NCI-H2196 (cell line): Measurements from ENCODE around the gene MAPKAP1.

Experiments
- DNase-seq: peaks from one replicate; lab custom pipeline; 2025; ENCODE audit not compliant: unreplicated experiment; lab: John Stamatoyannopoulos, UW

Gene MAPKAP1

GRCh38 chr9:125436613-125437443 is 270.2 kb downstream of the MAPKAP1 start:
- no peak for DNase-seq

DNA sequence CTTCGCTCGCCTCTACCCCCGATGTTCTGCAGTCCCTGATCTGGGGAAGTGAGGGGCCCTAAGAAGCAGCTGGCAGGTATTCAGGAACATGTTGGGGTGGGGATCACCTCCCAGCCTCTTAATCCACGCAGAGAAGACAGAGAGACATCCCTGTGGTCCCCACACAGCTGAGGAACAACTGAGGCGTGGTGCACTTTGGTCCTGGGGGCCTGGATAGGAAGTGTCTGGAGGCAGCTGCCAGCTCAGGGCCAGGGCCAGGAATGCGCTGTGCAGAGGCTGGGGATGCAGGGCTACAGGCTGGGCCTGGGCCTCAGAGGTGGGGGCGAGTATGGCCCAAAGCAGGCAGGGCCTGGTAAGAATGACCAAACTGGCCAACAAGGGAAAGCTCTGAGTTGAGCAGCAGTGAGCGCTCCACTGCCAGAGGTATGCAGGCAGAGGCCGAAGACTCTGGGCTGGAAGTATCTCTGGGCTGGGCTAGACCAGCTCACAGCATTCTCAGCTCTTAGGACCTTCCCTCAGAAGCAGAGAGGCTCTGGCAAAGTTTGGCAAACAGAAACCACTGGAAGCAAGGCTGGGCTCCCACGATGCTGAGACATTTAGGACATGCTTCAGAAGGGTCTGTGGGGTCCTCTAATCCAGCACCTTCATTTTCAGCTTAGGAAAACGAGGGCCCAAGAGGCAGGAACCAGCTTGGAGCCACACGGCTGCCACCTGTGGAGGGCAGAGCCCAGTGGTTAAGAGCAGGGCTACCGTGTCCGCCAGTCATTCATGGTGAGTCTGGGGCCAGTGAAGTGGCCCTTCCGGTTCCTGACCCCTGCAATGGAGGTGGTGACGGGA is 271.0 kb downstream of the MAPKAP1 start:
- DNase-seq: no peak

DNA sequence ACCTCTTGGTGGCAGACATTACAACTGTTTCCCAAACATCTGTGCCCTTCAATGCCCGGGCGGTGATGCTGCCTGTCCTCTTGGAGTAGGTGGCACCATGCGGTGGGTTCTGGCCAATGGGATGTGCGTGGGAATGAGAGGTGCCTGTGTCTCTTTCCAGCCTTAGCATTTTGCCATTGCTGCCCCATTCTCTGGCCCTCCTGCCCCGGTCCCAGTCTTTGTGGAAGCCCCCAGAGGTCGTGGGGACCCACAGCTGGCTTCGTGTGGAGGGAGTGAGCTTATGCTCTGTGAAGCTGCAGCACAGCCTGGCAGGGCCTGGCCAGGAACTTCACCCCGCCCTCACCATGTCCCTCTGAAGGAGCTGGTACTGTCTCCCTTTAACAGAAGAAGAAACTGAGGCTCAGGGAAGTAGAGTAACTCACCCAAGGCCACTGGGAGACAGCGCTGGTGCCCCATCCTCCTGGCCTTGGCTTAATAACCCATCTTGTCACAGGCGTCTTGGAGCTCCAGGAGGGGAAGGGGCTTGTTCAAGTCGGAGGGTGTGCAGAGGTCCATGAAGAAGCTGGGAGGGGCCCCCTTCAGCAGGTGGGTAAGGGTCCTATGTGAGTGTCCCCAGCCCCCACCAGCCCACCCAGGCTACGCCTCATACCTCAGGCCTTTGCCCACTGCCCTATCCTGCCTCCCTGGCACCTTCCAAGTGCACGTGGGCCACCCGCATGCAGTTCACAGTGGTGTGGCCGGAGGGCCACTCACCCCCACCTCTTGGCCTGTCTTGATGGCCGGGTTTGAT is 271.8 kb downstream of the MAPKAP1 start:
- DNase-seq: no peak

- DNase-seq: no peak
Measured at GRCh38 chr9:125433461-125434011, 273.5 kb downstream of the MAPKAP1 start.

DNA sequence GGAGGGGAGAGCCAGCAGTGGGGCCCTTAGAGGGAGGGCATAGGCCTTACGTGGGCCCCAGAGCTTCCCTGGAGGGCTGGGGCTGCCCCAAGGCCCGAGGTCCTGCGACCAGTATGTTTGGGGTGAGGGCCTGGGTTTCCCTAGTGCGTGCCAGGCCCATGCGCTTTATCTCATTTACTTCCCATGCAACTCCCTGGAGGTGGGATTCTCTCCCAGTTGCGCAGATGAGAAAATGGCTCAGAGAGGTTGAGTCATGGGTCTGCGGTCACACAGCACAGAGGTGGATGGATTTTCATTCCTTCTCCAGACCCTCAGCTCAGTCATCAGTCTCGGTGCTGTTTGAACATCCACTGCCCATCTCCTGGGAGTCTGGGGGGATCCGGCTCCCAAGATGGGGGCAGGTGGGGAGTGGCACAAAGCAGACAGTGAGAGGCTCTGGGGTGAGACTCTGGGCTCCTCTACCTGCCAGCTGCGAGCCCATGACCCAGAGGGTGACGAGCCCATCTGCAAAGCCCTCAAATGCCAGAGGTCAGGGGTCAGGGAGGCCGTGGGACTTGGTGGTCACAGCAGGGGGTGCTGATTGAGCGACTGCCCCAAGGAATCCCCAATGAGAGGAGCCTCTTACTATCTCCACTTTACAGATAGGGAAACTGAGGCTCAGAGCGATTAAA is 274.2 kb downstream of the MAPKAP1 start:
- DNase-seq: no peak

DNA sequence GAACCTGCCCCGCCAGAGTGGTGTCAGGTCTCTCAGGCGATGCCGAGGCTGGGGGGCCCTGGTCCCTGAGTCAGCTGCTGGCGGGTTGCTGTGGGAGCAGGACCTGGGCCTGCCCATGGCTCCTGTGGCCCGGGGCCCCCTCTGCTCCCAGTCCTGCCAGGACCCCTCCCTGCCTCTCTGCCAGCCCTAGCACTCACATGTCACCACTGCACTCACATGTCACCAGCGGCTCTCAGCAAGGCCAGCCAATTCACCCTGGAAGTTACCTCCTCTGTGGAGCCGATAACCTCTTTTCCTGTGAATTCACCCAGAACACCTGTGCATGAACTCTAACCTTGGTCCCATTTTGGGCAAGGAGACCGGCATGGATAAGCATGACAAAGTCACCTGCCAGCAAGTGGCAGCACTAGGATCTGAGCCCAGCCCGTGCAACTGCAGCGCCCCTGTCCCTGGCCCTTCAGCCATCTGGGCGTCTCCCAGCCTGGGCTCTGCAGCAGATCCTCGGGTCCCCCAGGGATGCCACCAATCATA is 275.2 kb downstream of the MAPKAP1 start:
- no peak for DNase-seq

DNA sequence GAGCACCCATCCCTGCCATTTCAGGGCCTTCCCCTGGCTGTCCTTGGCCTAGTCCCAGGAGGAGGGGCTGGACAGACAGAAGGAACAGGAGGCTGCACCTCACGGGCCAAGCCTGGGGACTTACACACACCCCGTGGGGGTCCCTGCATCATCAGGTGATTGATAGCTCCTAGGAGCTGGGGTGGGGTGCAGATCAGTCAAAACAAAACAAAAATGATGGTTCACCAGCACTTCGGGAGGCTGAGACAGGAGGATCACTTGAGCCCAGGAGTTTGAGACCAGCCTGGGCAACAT is 276.0 kb downstream of the MAPKAP1 start:
- DNase-seq: no peak

DNA sequence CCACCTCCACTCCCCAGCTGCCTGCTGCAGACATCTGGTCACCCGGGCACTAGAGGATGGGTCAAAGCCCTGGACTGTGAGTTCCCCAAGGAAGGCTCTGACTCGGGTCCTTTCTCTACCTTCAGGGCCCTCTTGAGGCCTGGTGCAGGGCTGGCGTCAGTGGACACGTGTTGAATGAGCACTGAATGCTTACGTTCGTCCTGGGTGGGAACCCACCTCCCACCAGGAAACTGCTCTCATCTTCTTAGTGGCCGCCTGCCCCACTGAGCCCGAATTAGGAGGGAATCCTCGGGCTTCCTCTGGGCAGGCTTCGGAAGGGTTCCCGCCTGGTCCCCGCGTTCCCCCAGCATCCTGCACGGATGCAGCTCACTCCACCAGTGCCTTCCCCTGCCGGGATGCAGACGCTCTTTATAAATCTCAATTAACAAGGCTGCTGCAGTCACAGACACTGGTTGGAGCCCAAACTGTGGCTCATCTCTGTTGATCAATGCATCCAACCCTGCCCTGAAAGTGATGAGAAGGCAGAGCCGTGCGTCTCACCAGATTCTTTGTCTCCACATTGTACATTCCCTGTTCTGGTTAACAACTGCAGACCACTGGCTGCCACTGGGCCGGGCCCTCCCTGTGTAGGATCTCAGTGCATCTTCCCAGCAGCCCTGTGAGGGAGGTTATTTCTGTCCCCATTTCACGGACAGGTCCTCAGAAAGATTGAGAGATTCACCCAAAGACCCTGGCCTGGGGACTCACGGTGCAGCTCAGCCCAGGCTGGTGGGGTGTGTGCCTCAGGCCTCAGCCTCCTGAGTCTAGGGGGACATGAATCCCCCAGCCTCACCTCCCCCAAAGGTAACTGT is 276.6 kb downstream of the MAPKAP1 start:
- no peak for DNase-seq

DNA sequence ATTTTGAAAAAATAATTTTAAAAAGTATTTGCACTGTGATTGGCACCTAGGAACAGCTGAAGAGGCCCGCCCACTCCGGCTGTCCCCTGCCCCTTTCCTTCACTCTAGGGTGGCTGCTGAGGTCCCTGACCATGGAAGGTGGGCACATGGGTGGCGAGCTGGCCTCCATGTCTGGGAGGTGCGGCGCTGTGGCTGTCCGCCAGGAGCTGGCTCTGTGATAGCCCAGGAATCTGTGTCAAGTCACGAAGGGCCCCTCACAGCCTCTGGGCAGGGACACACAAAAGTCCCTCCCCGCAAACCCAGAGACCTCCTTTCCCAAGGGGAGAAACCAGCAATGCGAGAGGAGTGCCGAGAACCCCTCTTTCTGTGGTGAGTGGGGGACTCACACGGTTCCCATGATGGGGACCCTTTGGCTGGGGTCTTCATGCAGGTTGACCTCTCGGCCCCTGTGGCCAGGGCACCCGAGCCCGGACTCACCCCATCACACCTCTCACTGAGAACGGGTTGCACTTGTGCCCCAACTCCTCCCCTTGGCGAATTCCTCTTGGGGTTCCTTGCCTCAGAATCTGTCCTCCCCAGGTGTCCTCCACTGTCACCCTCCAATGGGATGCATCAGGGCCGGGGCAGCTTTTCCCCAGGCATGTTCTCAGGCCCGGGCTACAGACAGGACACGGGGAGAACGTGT is 277.4 kb downstream of the MAPKAP1 start:
- no peak for DNase-seq

DNA sequence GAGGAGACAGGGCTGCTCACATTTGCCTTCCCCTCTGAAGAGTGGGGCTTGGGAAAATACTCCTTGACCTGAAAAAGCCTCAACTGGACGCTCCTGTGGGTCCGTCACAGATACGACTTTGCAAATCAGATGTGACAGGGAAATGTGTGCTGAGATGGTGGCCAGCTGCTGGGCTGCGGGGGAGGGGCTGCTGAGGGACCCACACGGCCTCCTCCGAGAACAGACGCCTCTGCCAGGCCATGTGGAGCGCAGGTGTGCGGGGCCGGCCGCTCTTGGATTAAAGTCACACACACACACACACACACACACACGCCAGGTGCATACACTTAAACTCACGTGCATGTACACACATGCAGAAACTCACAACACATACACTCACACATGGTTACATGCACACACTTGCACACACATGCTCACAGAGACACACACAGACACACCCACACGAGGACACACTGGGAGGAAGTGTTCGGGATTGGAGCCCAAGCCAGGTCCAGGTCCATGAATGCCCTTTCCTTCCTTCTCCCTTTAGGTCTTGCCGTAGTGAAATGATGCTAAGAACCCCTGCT is 278.0 kb downstream of the MAPKAP1 start:
- DNase-seq: no peak

DNA sequence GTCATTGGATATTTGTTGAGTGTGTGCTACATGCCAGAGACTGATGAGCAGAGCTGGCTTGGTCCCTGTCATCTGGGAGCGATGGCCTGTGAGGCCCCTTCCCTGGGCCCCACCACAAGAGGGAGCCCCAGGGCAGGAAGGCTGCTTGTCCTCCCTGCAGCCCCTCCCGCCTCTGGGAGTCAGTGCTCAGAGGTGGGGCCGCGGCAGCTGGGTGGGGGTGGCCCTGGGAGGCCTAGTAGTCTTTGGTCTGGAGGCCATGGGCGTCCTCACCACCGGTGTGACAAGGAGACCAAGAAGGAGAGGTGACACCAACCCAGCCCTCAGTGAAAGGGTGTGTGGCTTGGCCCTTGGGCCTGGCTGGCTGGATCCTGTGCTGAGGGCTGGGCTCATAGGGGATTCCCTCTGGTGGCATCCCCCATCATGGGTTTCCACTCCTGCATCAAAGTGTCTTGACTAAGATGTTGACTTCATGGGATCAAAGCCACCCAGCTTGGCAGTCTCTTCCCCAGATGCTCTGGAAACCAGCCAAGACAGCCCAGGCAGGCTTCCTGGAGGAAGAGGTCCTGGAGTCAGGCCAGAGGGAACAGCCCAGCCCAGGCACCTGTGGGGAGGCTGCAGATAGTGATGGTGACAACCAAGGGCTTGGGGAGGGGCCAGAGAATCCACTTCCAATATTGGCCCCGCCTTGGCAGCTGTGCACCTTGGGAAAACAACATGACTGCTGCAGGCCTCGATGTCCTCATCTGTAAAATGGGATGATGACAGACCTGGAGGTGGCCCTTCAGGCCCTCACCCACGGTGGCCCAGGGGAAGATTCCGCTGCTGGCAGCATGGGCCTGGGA is 278.7 kb downstream of the MAPKAP1 start:
- DNase-seq: peak; percentile 48

DNA sequence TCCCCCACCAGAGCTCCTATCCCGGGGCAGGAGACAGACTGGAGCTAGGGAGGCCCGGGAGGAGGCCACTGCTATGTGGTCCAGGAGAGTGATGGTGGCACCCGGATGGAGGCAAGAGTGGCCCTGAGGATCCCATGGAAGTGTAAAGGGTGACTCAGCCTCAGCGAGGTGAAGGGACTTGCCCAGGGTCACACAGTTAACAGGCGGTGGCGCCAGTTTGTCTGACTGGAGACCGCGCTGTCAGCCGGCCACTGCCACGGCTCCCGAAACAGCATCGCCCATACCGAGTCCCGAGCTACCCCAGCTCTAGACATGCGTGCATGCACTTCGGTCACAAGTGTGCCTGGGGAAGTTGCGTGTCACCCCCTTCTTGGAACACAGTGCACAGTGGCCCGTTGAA is 279.5 kb downstream of the MAPKAP1 start:
- no peak for DNase-seq

GRCh38 chr9:125426926-125427325 is 280.1 kb downstream of the MAPKAP1 start:
- no peak for DNase-seq

GRCh38 chr9:125425901-125426515 is 281.0 kb downstream of the MAPKAP1 start:
- no peak for DNase-seq

DNA sequence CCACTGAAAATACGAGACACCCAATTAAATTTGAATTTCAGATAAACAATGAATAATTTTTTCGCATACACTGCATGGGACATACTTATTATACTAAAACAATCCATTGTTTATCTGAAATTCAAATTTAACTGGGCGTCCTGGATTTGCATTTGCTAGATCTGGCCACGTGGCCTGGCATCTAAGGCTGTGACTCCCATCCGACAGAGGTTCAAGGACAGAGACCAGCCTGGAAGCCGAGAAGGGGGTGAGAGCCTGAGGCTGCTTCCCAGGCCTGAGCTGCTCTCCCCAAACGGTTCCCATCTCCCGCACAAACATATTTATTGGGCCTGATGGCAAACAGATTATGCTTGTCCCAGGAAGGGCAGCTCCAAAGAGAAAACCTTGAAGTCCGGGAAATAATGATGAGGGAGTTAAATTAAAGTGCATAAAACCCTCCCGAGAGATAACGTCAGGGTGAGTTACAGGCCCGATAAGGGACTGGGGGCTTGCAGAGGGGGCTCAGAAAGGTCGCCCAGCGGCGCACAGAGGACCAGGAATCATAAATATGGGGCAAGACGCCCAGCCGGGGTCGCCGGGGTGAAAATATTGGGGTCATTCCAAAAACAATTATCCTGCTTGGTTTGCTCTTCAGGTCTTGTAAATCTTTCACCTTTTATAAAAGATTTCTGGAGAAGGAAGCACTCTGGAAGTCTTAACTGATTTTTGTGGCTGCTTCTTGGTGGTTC is 281.7 kb downstream of the MAPKAP1 start:
- DNase-seq: no peak

- no peak for DNase-seq
Measured at GRCh38 chr9:125423964-125424363, 283.0 kb downstream of the MAPKAP1 start.

- no peak for DNase-seq
Measured at GRCh38 chr9:125422853-125423252, 284.2 kb downstream of the MAPKAP1 start.
